Pancreas (tissue), 10 donors: Measurements from ENCODE around the gene BANP. TPM values are rescaled to one million over a fixed set of nuclear protein-coding genes. Genes with fewer than 3 reads are reported as not detected.
A peak's percentile ranks its signal among the peaks of the same experiment; 100 is the strongest.
"Not testable (repeated sequence)": the region's sequence is repeated elsewhere in the genome, so short reads cannot be mapped to it uniquely, and the experiment has no call there.

ENCODE experiments used
- ATAC-seq, 4 donors: fragments of 200-7000 bp; cut with Tn5 transposase; one replicate each; pipeline versions ENCODE4 v1.8.0 to v1.9.1; 2020; ENCODE audit warnings: mild to moderate bottlenecking in 4 of 4, moderate library complexity in 4 of 4
- DNase-seq, 6 donors: peaks; one replicate each; pipeline ENCODE4 v3.0.0-alpha.2; 2020
- FAIRE-seq: peaks from 2 replicates; lab custom pipeline; 2012; peaks lifted over from hg19 to GRCh38; lab: Jason Lieb, UNC
- H3K27ac ChIP-seq, 4 donors: fragments of 200-600 bp; sonication (generic); 1 replicate in 3 of 4; 2 replicates in 1 of 4; pipeline versions ENCODE4 v1.5.0 to v1.8.0; 2020
- H3K27me3 ChIP-seq, 4 donors: fragments of 200-600 bp; one replicate each; pipeline ENCODE4 v1.8.0; 2021
- H3K36me3 ChIP-seq, 3 donors: fragments of 200-600 bp; sonication (generic) in 1 of 3; one replicate each; pipeline versions ENCODE4 v1.5.0 to v1.8.0; 2020 to 2021
- H3K4me1 ChIP-seq, 3 donors: fragments of 200-600 bp; one replicate each; pipeline ENCODE4 v1.8.0; 2021
- H3K4me3 ChIP-seq, 4 donors: fragments of 200-600 bp; sonication (generic) in 2 of 4; one replicate each; pipeline versions ENCODE4 v1.5.0 to v1.8.0; 2020 to 2021
- H3K9me3 ChIP-seq, 4 donors: fragments of 200-600 bp; one replicate each; pipeline ENCODE4 v1.8.0; 2021
- WGBS, 2 donors: extraction: QIAGEN DNeasy Blood & Tissue Kit; methylation state at CpG; one replicate each; pipeline ENCODE4 v1.1.7; 2013; 5-methylcytosine and 5-hydroxymethylcytosine counted together
- intact Hi-C, 3 donors: fragments of 100-400 bp; cut with DNase I; formaldehyde crosslinking; loops; one replicate each; pipeline versions ENCODE4 v1.11.1 to v1.14.2; 2022
- polyA plus RNA-seq, 2 donors: library from polyadenylated mRNA; stranded (reverse); fragments of 200-250 nt; gene quantifications; one replicate each; pipeline ENCODE4 v1.2.3, GENCODE V29; 2013
- total RNA-seq, 6 donors: library from RNA; stranded (reverse); fragmentation: NEBNext Ultra II Directional in 4 of 6; extraction: Animal tissue kit (Norgen Biotek cat#: 25700) in 4 of 6; gene quantifications; one replicate each; pipeline versions ENCODE4 v1.2.1 to v1.2.4, GENCODE V29; 2021 to 2023
- TF ChIP-seq, protein P1 (sequence below), 4 donors: fragments of 200-600 bp; sonication (generic) in 3 of 4; IDR thresholded peaks; one replicate each; pipeline versions ENCODE4 v1.5.0 to v1.8.0; 2021; ENCODE audit warnings: antibody characterized with exemption in 4 of 4
- donor health status: healthy with polysubstance abuse.
- donor health status: DM: no; HTN: no; CAD: no; lungs with moderate emphysema.
- donor health status: DM: no; HTN: no; CAD: no.
- donor health status: control.
- donor health status: control.
- donor health status: Bipolar disorder and iron deficiency.
- donor health status: DM: yes; HTN: yes; CAD: no.
- donor health status: DM: no; HTN: no; CAD: no.
- donor health status: DM: no; HTN: no; CAD: no.
- donor health status: DM: yes; HTN: yes; CAD: no.

The BANP gene
- total and polyA plus RNA-seq, 8 donors: 6.1 to 17.8 (median 13.4) TPM

GRCh38 chr16:88017587-88018101, 66.4 kb downstream of the BANP start:
- H3K36me3 ChIP-seq: no peaks in the 10 kb centered on the region
- no peak overlapping the region for H3K27ac ChIP-seq
- H3K27me3 ChIP-seq: no peaks in the 10 kb centered on the region
- H3K4me1 ChIP-seq: no peaks in the 10 kb centered on the region
- FAIRE-seq: no peak
- H3K4me3 ChIP-seq: no peak overlapping the region
- H3K9me3 ChIP-seq: no peaks in the 10 kb centered on the region
- intact Hi-C loops: no loop called here
- ATAC-seq: no peak
- DNase-seq: peak in 1 of 6 donors; percentile 25
- TF ChIP-seq, protein P1, sequence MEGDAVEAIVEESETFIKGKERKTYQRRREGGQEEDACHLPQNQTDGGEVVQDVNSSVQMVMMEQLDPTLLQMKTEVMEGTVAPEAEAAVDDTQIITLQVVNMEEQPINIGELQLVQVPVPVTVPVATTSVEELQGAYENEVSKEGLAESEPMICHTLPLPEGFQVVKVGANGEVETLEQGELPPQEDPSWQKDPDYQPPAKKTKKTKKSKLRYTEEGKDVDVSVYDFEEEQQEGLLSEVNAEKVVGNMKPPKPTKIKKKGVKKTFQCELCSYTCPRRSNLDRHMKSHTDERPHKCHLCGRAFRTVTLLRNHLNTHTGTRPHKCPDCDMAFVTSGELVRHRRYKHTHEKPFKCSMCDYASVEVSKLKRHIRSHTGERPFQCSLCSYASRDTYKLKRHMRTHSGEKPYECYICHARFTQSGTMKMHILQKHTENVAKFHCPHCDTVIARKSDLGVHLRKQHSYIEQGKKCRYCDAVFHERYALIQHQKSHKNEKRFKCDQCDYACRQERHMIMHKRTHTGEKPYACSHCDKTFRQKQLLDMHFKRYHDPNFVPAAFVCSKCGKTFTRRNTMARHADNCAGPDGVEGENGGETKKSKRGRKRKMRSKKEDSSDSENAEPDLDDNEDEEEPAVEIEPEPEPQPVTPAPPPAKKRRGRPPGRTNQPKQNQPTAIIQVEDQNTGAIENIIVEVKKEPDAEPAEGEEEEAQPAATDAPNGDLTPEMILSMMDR (IDR thresholded peaks at IDR 0.05): no peak
- WGBS, 2 donors: 92 to 93% methylated on average over 19 of the region's 19 CpGs

GRCh38 chr16:88018382-88018781, 67.1 kb downstream of the BANP start:
- H3K27me3 ChIP-seq, H3K9me3 ChIP-seq, H3K4me1 ChIP-seq, ATAC-seq, H3K36me3 ChIP-seq, H3K27ac ChIP-seq, intact Hi-C loops, H3K4me3 ChIP-seq, FAIRE-seq: not testable (repeated sequence)
- peak in 1 of 6 donors; percentile 44 for DNase-seq
- 95 to 97% methylated on average over 26 of the region's 26 CpGs for WGBS, 2 donors

DNA sequence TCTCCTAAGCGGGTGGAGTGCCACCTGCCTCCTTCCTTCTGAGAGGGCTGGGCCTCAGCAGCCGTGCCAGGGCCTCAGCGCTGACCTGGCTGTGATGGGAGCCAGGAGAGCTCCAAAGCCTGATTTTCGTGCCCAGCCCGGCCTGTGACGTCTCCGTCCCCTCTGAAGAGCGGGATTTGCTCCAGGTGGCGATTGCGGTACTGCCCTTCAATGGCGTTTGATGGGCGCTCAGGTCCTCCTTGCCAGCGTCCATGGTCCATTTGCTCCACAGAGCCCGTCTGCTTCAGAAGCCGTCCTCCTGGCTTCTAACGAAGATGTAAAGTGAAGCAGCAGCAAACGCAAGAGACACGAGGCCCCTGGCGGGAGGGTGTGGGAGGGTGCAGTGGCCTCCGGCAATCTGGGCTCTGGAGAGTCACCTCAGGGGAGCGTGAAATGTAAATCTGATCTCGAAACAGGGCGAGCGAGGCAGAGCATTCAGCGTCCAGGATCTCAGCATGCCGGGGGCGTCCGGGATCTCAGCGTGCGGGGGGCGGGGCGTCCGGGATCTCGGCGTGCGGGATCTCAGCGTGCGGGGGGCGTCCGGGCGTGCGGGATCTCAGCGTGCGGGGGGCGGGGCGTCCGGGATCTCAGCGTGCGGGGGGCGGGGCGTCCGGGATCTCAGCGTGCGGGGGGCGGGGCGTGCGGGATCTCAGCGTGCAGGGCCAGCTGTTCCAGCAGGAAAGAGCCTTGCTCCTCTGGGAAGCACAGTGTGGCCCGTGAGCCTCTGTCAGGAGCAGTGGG, 68.0 kb downstream of the BANP start:
- H3K27ac ChIP-seq, H3K4me1 ChIP-seq, intact Hi-C loops, H3K4me3 ChIP-seq, FAIRE-seq, ATAC-seq, H3K36me3 ChIP-seq, H3K27me3 ChIP-seq, H3K9me3 ChIP-seq: not testable (repeated sequence)
- WGBS, 2 donors: 84 to 89% methylated on average over 42 to 59 of the region's 59 CpGs
- DNase-seq: peak in 1 of 6 donors; percentile 44

- H3K9me3 ChIP-seq: no peaks in the 10 kb centered on the region
- no peaks in the 10 kb centered on the region for H3K4me1 ChIP-seq
- FAIRE-seq (no peak), DNase-seq (peak in 1 of 6 donors; percentile 50), ATAC-seq (no peak)
- no peak overlapping the region for H3K4me3 ChIP-seq
- no peak overlapping the region for H3K27ac ChIP-seq
- no peaks in the 10 kb centered on the region for H3K27me3 ChIP-seq
- intact Hi-C loops: no loop called here
- WGBS, 2 donors: 93 to 96% methylated on average over 23 of the region's 23 CpGs
- no peaks in the 10 kb centered on the region for H3K36me3 ChIP-seq
- TF ChIP-seq, protein P1 (IDR thresholded peaks at IDR 0.05): no peak
Measured at GRCh38 chr16:88019821-88020515, 68.7 kb downstream of the BANP start.

- Histone ChIP-seq H3K4me1 (no peaks in the 10 kb centered on the region), H3K36me3 (no peaks in the 10 kb centered on the region), H3K27ac (no peak overlapping the region), H3K27me3 (no peaks in the 10 kb centered on the region), H3K9me3 (no peaks in the 10 kb centered on the region), H3K4me3 (no peak overlapping the region)
- WGBS, 2 donors: 93 to 96% methylated on average over 10 of the region's 10 CpGs
- TF ChIP-seq, protein P1 (IDR thresholded peaks at IDR 0.05): no peak
- FAIRE-seq: no peak
- intact Hi-C loops: no loop called here
- DNase-seq: no peak
- no peak for ATAC-seq
Measured at GRCh38 chr16:88020516-88020885, 69.3 kb downstream of the BANP start.

GRCh38 chr16:88021041-88021970, 70.1 kb downstream of the BANP start:
- ATAC-seq (peak in 1 of 4 donors; percentile 50), DNase-seq (peak in 1 of 6 donors; percentile 34)
- H3K4me3 ChIP-seq, H3K36me3 ChIP-seq, H3K9me3 ChIP-seq, intact Hi-C loops, H3K27ac ChIP-seq, FAIRE-seq, H3K27me3 ChIP-seq, H3K4me1 ChIP-seq: not testable (repeated sequence)
- WGBS, 2 donors: 92 to 94% methylated on average over 26 of the region's 26 CpGs
